D721Med (cell line): ENCODE results near the gene JOSD1.
A peak's percentile ranks its signal among the peaks of the same experiment; 100 is the strongest.

Source experiments
- DNase-seq: peaks from one replicate; pipeline ENCODE4 v3.0.0; 2011; ENCODE audit warnings: low spot score; ENCODE audit not compliant: insufficient read length
- FAIRE-seq: peaks from 2 replicates; lab custom pipeline; 2011; peaks lifted over from hg19 to GRCh38; lab: Jason Lieb, UNC
- CTCF ChIP-seq: IDR thresholded peaks from 2 replicates; pipeline ENCODE4 v1.5.1; 2012; ENCODE audit warnings: mild to moderate bottlenecking, control low read depth; ENCODE audit not compliant: insufficient read depth; ENCODE audit errors: missing control alignments

Gene JOSD1

GRCh38 chr22:38694049-38694448, 6.7 kb downstream of the JOSD1 start:
- DNase-seq (no peak), FAIRE-seq (no peak)

GRCh38 chr22:38689651-38690050, 11.1 kb downstream of the JOSD1 start:
- FAIRE-seq (no peak), DNase-seq (no peak)

More at GRCh38 chr22:38694049-38694448, 6.7 kb downstream of the JOSD1 start:
- TF ChIP-seq CTCF = no peak

GRCh38 chr22:38685761-38686160, 15.0 kb downstream of the JOSD1 start:
- FAIRE-seq (no peak), DNase-seq (no peak)
- no peak for TF ChIP-seq CTCF

More at GRCh38 chr22:38689651-38690050, 11.1 kb downstream of the JOSD1 start:
- no peak for TF ChIP-seq CTCF

GRCh38 chr22:38684895-38685294, 15.8 kb downstream of the JOSD1 start:
- DNase-seq (no peak), FAIRE-seq (no peak)
- TF ChIP-seq CTCF = no peak

- peak; percentile 69 for DNase-seq
- no peak for FAIRE-seq
- peak; percentile 74 for TF ChIP-seq CTCF
These were observed 19.0 kb downstream of the JOSD1 start, which contains the start of gene TOMM22 for GRCh38 chr22:38681582-38682335. TOMM22 (plus strand) TSS chr22:38681957; CDS start chr22:38681979, 22 bp downstream.

- no peak for FAIRE-seq
- TF ChIP-seq CTCF = no peak
- no peak for DNase-seq
These were observed 24.9 kb downstream of the JOSD1 start for GRCh38 chr22:38675833-38676232.

- FAIRE-seq = no peak
- no peak for TF ChIP-seq CTCF
- no peak for DNase-seq
These were observed 25.9 kb downstream of the JOSD1 start for GRCh38 chr22:38674888-38675287.
